IMR-90 (cell line): ENCODE measurements around the gene ARL4A.

Experiments
- CEBPB ChIP-seq: IDR thresholded peaks from 2 replicates; pipeline ENCODE4 v1.6.1; 2012; ENCODE audit warnings: low read depth, low read length, improper control_type of control experiment
- CTCF ChIP-seq: conservative IDR thresholded peaks from 2 replicates; pipeline ENCODE4 v1.5.1; 2012; ENCODE audit warnings: mild to moderate bottlenecking, low read depth, low read length, improper control_type of control experiment
- ELK1 ChIP-seq: fragments of 150-350 bp; IDR thresholded peaks from 2 replicates; pipeline ENCODE4 v1.6.1; 2016; ENCODE audit warnings: low read depth, mild to moderate bottlenecking, low read length, moderate library complexity, borderline replicate concordance
- MAFK ChIP-seq: IDR thresholded peaks from 2 replicates; pipeline ENCODE4 v1.6.1; 2012; ENCODE audit warnings: low read depth, low read length, improper control_type of control experiment
- NFE2L2 ChIP-seq: fragments of 150-350 bp; IDR thresholded peaks from 2 replicates; pipeline ENCODE4 v1.6.1; 2016; ENCODE audit warnings: low read depth, mild to moderate bottlenecking, low read length
- POLR2A ChIP-seq: IDR thresholded peaks from 2 replicates; pipeline ENCODE4 v1.6.1; 2012; ENCODE audit warnings: mild to moderate bottlenecking, low read depth, low read length
- RFX5 ChIP-seq: IDR thresholded peaks from 2 replicates; pipeline ENCODE4 v1.8.0; 2012; ENCODE audit warnings: low read depth, mild to moderate bottlenecking, low read length, moderate library complexity
- SMC3 ChIP-seq: fragments of 150-350 bp; IDR thresholded peaks from 2 replicates; pipeline ENCODE4 v1.6.1; 2016; ENCODE audit warnings: low read depth, mild to moderate bottlenecking, antibody characterized with exemption, low read length, moderate library complexity
- USF2 ChIP-seq: fragments of 150-350 bp; IDR thresholded peaks from 2 replicates; pipeline ENCODE4 v1.6.1; 2017; ENCODE audit warnings: mild to moderate bottlenecking, antibody characterized with exemption, low read length, low read depth

GRCh38 chr7:12685550-12685949, 1.9 kb upstream of the ARL4A start:
- peak; percentile 42 for TF ChIP-seq CTCF
- TF ChIP-seq CEBPB = no peak
- no peak for TF ChIP-seq POLR2A
- TF ChIP-seq MAFK = no peak
- no peak for TF ChIP-seq RFX5
- no peak for TF ChIP-seq NFE2L2
- no peak for TF ChIP-seq ELK1
- TF ChIP-seq USF2 = no peak
- no peak for TF ChIP-seq SMC3
